ENCODE measurements around the gene NBEAL1. TPM values are rescaled to one million over a fixed set of nuclear protein-coding genes. Genes with fewer than 3 reads are reported as not detected.
A peak's percentile ranks its signal among the peaks of the same experiment; 100 is the strongest.
"Not testable (repeated sequence)": the region's sequence is repeated elsewhere in the genome, so short reads cannot be mapped to it uniquely, and the experiment has no call there.

NBEAL1 gene
- total RNA-seq = 100 to 1,000 TPM in 1 of 3 donors, 10 to 100 TPM in 2; 55.0 to 107 (median 81.0) TPM
- long read RNA-seq, donor 1, partial matches to known transcripts = 6 of 11 reads
- long read RNA-seq, donor 1, other reads (novel, unspliced or antisense) = 5 of 11 reads
- long read RNA-seq, donor 2, partial matches to known transcripts = 7 of 12 reads
- long read RNA-seq, donor 2, other reads (novel, unspliced or antisense) = 4 of 12 reads

DNA sequence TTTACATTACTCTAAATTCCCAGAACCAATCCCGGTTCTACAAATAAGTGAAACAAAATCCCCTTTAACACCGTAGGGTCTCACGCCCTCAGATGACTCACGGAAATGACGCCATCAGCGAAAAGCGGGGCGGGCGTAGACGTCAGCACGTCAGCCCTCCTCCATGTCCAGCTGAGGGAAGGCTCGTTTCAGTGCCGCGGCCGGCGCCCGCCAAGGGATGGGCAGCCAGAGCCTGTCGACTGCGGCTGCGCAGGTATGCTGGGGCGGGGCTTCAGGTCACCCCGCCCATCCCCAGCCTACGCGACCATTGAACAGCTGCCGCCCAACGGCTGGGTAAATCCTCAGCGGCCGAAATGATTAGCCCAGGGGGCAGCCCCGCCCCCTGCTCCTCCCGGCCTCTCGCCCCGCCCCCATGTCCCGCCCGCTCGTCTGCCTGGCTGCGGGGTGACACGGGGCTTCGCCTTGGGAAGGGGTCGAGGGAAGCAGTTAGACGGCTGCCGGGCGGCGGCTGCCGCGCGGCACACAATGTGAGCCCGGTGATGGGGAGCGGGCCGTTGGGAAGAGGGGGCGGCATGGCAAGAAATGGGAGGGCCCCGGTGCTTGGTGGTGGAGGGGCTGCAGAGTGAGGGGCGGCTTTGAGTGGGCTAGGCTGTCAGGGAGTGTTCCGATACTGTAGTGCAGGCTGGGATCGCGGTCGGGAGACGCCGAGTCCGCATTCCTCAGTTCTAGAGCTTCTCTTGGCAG lies at the start of gene NBEAL1:
NBEAL1 (plus strand) TSS at position 420 of the 744 bp plus-strand sequence. CDS start 1,510 bp downstream, outside the sequence.
- H3K4me3 ChIP-seq = peak within 1 kb of the TSS; percentile 72
- peaks cover 28% of the 10 kb centered on the region for H3K4me1 ChIP-seq (ENCODE audit: low read depth)
- H3K9me3 ChIP-seq = no peaks in the 10 kb centered on the region
- peak; percentile 96 for ATAC-seq
- TF ChIP-seq CTCF (IDR thresholded peaks at IDR 0.05) = no peak
- H3K36me3 ChIP-seq (ENCODE audit: low read depth) = no peaks in the 10 kb centered on the region
- peak; percentile 98 to 99 (median 99) for DNase-seq
- intact Hi-C loops (cut with DNase I, micrococcal nuclease) = no loop called here

- ATAC-seq (no peak), DNase-seq (peak in 1 of 3 donors; percentile 9)
- no peak for TF ChIP-seq CTCF (IDR thresholded peaks at IDR 0.05)
- Histone ChIP-seq H3K36me3 (ENCODE audit: low read depth) (no peaks in the 10 kb centered on the region), H3K4me3 (no peak overlapping the region), H3K9me3 (no peaks in the 10 kb centered on the region), H3K4me1 (ENCODE audit: low read depth) (no peaks in the 10 kb centered on the region)
- intact Hi-C loops (cut with DNase I, micrococcal nuclease) = no loop called here
These were observed 48.7 kb upstream of the NBEAL1 start for GRCh38 chr2:202965810-202966460.

- H3K4me1 ChIP-seq (ENCODE audit: low read depth); H3K4me3 ChIP-seq; DNase-seq; ATAC-seq; intact Hi-C loops (cut with DNase I, micrococcal nuclease); H3K36me3 ChIP-seq (ENCODE audit: low read depth); H3K9me3 ChIP-seq: not testable (repeated sequence)
These were observed 45.3 kb upstream of the NBEAL1 start for GRCh38 chr2:202969404-202969803.

GRCh38 chr2:202976809-202977208 lies 37.9 kb upstream of the NBEAL1 start:
- intact Hi-C loops (cut with DNase I, micrococcal nuclease) = no loop called here
- TF ChIP-seq CTCF (IDR thresholded peaks at IDR 0.05) = no peak
- DNase-seq (no peak), ATAC-seq (no peak)
- Histone ChIP-seq H3K4me1 (ENCODE audit: low read depth) (no peaks in the 10 kb centered on the region), H3K36me3 (ENCODE audit: low read depth) (no peaks in the 10 kb centered on the region), H3K9me3 (no peaks in the 10 kb centered on the region), H3K4me3 (no peak overlapping the region)

DNA sequence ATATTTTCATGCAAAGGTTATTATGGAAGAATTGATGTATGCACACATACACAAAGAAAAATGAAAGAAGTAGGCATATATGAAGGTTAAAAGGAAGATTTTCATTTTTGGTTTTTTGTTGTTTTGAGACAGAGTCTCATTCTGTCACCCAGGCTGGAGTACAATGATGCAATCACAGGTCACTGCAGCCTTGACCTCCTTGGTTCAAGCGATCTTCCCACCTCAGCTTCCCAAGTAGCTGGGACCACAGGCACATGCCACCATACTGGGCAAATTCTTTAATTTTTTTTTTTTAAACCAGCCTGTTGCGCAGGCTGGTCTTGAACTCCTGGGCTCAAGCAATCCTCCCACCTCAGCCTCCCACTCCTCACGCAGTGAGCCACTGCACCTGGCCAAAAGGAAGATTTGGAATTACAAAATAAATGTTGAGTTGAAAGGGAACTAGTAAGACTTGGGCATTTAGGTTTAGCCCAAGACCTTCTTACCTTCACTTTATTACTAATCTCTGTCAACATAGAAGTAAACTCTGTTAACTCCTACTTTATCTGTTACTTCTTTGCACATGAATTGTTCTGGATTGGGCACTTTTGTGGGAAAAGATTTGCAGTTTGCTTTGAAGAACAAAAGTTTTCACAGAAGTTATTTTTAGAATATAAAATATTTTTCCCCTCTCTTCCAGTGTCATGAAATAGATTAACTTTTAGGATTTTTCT lies 31.7 kb upstream of the NBEAL1 start:
- Histone ChIP-seq H3K4me1 (ENCODE audit: low read depth) (no peaks in the 10 kb centered on the region), H3K4me3 (no peak overlapping the region), H3K36me3 (ENCODE audit: low read depth) (no peaks in the 10 kb centered on the region), H3K9me3 (no peaks in the 10 kb centered on the region)
- ATAC-seq (no peak), DNase-seq (no peak)
- intact Hi-C loops (cut with DNase I, micrococcal nuclease) = no loop called here
- TF ChIP-seq CTCF (IDR thresholded peaks at IDR 0.05) = no peak

All from mucosa of descending colon (tissue), 3 donors.